ENCODE results near the gene NAA38.

The NAA38 gene, protein sequence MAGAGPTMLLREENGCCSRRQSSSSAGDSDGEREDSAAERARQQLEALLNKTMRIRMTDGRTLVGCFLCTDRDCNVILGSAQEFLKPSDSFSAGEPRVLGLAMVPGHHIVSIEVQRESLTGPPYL

DNA sequence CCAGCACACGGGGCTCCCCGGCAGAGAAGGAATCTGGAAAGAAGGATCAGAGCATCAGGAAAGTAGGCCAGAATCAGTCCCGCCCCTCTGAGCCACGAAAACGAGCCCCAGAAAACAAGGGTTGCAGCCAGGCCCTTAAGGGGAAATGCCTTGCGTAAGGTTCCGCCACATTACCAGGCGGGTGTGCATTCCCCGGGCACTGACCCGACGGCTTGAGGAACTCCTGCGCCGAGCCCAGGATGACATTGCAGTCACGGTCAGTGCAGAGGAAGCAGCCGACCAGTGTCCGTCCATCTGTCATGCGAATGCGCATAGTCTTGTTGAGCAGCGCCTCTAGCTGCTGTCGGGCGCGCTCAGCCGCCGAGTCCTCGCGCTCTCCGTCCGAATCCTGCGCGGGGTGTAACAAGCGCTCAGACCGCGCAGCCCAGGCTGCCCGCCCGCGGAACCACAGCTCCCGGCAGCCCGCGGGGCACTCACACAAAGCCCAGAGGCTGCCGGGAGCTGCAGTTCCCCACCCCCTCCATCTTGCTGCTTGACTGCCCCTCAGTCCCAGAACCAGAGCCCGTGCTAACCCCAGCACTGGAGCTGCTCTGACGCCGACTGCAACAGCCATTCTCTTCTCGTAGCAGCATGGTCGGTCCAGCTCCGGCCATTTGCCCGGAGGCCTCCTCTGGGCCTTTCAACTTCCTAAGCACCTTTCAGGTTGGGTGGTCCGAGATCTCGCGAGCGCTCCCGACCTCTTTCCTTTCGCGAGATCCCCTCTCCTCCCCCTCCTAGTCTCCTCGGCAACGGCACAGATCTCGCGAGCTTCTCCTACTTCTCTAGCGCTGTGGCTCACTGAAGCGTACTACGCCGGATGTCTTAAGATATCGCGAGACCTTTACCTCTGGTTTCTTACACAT, at the start of gene NAA38:
Gene NAA38, minus strand, starts transcription at position 749 of the 902 bp plus-strand sequence. Its CDS starts 96 bp downstream, at position 653.
- peak; percentile 78 to 88 for DNase-seq

GRCh38 chr17:7903154-7904103, 46.1 kb upstream of the NAA38 start:
- no peak for DNase-seq

- DNase-seq, result peak; percentile 13 to 19
Measured at GRCh38 chr17:7897773-7898172, 40.4 kb upstream of the NAA38 start.

DNA sequence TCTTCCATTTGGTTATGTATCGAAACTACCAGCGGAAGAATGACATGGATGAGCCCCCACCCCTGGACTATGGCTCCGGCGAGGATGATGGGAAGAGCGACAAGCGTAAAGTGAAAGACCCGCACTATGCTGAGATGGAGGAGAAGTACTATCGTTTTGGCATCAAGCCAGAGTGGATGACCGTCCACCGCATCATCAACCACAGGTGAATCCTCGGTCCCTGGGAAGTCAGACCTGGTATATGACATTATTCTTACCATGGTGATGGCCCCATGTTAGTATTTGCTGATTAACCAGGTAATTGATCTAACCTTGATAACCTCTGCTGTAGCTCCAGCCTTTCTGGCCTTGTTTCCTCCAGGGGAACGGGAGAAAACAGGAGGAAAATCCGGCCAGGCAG, 39.7 kb upstream of the NAA38 start:
- DNase-seq, result no peak

GRCh38 chr17:7894866-7895265, 37.5 kb upstream of the NAA38 start:
- no peak for DNase-seq

- DNase-seq, result no peak
Measured at GRCh38 chr17:7894226-7894625, 36.9 kb upstream of the NAA38 start.

- DNase-seq, result no peak
Measured at GRCh38 chr17:7893187-7893880, 36.0 kb upstream of the NAA38 start.

DNA sequence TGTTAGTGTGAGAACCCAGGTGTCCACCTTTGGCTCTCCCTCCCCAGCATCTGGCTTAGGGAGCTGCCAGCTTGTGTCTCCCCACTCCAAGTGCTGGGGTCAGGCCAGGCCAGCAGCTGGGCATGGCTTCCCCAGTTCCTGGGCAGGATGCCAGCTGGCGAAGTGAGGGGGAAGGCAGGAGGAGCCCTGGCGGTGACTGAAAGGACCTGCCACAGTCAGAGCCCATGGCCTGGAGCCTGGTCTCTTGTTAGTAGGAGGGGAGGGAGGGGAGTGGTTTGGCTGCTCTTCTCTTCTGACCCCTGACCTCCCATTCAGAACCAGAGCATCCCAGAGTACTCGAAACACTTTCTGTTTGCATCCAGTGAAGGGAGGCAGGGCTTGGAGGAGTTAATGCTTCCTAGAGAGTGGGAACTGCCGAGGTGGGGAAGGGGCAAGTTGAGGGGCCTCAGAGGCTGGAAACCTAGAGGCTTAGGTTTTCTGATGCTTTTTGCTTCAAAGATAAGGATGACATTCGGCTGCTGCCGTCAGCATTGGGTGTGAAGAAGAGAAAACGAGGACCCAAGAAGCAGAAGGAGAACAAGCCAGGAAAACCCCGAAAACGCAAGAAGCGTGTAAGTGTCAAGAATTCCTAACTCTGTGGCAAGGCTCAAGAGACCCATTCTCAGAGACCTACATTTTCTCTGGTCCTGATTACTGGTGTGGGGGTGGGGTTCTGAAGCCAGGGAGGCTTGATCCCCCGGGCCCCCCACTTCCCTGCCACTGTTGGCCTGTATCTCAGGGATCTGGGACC, 32.0 kb upstream of the NAA38 start:
- peak; percentile 56 to 58 for DNase-seq

GRCh38 chr17:7888184-7888920, 31.0 kb upstream of the NAA38 start, which contains the start of gene CHD3:
CHD3 (plus strand) TSS chr17:7888789; CDS start chr17:7889001, 212 bp downstream.
- DNase-seq, result no peak

GRCh38 chr17:7887482-7888183, 30.3 kb upstream of the NAA38 start:
- DNase-seq, result peak; percentile 55 to 58

GRCh38 chr17:7887038-7887481, 29.7 kb upstream of the NAA38 start:
- DNase-seq, result peak; percentile 44 to 50

DNA sequence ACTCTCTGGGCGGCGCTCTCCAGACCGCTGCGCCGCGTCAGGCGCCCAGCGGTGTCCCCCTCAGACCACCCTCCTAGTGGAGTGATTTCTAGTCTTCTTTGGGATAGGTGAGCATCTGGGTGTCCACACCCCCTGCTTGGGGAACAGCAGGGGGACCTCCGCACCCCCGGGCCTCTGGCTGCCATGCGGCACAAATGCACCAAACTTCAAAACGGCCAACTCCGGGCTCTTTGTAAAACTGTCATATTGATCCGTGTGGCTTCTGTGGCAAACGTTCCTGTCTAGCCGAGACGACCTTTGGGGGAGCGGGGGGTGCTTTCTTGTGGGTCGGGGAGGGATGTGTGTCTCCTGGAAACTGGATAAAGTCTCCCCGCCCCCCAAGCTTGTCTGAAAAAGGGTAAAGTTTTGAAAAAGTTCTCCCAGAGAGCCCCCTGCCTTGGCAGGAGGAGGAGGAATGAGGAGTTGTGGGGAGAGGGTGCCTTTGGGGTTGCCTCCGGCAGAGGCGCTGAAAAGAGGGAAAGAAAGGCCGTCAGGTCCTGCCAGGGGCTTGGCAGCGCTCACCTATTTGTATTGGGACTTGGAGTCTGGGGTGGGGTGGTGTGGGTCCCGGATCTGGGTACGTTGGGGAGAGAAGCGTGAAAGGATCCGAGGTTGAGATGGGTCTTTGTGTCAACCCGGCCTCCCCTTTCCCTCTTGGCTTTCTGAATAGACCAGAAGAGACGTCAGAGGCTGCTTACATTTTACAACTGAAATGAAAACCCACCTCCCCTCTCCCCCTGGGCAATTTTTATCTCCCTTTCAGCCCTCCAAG, 29.1 kb upstream of the NAA38 start:
- DNase-seq, result no peak

- DNase-seq, result no peak
Measured at GRCh38 chr17:7885367-7886226, 28.2 kb upstream of the NAA38 start.

DNA sequence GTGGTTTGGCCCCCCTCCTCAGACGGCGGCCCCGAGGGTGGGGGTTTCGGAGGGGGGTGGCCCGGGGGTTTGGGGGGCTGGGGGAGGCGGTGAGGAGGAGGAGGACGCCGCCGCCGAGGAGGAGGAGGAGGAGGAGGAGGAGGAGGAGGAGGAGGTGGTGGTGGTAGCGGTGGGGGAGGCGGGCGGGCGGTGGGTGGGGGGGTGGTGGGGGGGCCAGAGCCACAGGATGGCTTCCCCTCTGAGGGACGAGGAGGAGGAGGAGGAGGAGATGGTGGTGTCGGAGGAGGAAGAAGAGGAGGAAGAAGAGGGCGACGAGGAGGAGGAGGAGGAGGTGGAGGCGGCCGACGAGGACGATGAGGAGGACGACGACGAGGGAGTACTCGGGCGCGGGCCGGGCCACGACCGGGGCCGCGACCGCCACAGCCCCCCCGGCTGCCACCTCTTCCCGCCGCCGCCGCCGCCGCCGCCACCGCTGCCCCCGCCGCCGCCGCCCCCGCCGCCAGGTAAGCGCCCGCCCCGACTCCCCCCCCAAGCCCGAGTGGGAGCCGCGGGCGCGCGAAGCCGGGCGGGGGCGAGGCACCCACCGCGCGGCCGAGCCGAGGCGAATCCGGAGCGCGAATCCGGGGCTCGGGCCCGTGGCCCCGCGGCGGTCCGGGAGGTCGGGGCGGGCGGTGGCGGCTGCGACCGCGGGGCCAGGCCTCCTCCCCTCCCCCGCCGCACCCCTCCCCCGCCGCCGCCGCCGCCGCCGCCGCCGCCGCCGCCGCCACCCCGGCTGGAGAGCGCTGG, 27.4 kb upstream of the NAA38 start:
- no peak for DNase-seq

DNA sequence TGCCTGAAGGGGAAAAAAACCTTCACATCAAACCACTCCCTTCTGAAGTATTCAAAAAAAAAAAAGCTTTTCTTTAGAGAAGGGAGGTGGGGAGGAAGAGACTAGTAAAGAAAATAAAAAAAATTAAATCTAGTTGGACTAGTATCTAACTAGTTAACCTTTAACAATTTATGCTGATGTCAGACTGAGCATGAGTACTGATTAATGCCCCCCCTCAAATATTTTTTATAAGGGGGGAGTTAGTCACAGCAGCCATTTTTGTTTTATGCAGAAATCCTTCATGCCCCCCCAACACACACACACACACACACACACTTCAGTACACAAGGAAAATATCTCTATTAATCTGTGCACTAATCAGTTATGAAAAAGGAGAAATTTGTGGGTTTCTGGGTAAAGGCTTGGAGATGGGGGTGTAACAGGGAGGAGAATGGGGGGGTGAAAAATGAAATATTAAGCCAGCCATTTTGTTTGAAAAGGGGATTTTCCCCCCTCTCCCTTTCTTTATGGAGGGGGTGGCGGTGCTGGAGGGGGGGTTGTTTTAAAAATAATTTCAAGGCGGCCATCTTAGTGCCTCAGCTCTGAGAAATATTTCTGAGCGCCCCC, 26.5 kb upstream of the NAA38 start:
- peak in 1 of 2 experiments; percentile 11 for DNase-seq

- no peak for DNase-seq
Measured at GRCh38 chr17:7882629-7883028, 25.3 kb upstream of the NAA38 start.

DNA sequence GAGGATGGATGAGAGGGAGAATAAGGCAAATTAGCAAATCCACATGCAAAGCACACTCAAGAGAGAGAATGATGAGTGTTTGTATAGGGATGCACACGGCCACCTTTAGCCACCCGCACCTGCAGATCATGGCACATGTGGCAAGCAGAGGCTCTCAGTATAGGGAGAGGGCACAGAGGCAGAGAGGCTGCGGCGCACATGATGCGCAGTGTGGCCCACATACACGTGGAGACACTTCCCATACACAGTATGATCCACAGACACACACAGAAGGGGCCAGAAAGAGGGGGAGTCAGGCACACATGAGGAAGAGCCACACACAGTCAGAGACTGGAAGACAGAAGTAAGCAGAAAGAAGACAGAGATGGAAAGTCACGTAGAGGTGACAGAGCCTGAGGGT, 24.7 kb upstream of the NAA38 start:
- no peak for DNase-seq
